Parathyroid adenoma (tissue), 2 donors: ENCODE data around the gene INSL4.

Experiments
- H2AFZ ChIP-seq: fragments of 300-600 bp; sonication (generic); one replicate; pipeline ENCODE4 v1.7.0; 2017; ENCODE audit warnings: antibody characterized with exemption, mild to moderate bottlenecking
- H3K27ac ChIP-seq: fragments of 300-600 bp; sonication (generic); one replicate; pipeline ENCODE4 v1.7.0; 2017
- H3K27me3 ChIP-seq: fragments of 300-600 bp; sonication (generic); one replicate; pipeline ENCODE4 v1.7.0; 2017; ENCODE audit warnings: low read length; ENCODE audit not compliant: control insufficient read depth, insufficient read depth
- H3K36me3 ChIP-seq: fragments of 300-600 bp; sonication (generic); one replicate; pipeline ENCODE4 v1.7.0; 2017; ENCODE audit warnings: low read length; ENCODE audit not compliant: control insufficient read depth, insufficient read depth
- H3K4me1 ChIP-seq: fragments of 300-600 bp; sonication (generic); one replicate; pipeline ENCODE4 v1.7.0; 2017; ENCODE audit warnings: control low read depth
- H3K4me2 ChIP-seq: fragments of 300-600 bp; sonication (generic); one replicate; pipeline ENCODE4 v1.7.0; 2017; ENCODE audit warnings: low read length
- H3K4me3 ChIP-seq: fragments of 300-600 bp; sonication (generic); one replicate; pipeline ENCODE4 v1.7.0; 2017; ENCODE audit warnings: low read depth, low read length
- H3K79me2 ChIP-seq: fragments of 300-600 bp; sonication (generic); one replicate; pipeline ENCODE4 v1.7.0; 2017; ENCODE audit warnings: control low read depth
- H3K9ac ChIP-seq: fragments of 300-600 bp; sonication (generic); one replicate; pipeline ENCODE4 v1.7.0; 2017; ENCODE audit warnings: mild to moderate bottlenecking
- H3K9me3 ChIP-seq: fragments of 300-600 bp; sonication (generic); one replicate; pipeline ENCODE4 v1.7.0; 2017; ENCODE audit warnings: low read length; ENCODE audit not compliant: control insufficient read depth
- TF ChIP-seq, protein P1 (sequence below): fragments of 300-600 bp; sonication (generic); IDR thresholded peaks from one replicate; pipeline ENCODE4 v1.7.0; 2017; ENCODE audit warnings: antibody characterized with exemption, mild to moderate bottlenecking
- donor health status: primary hyperparathyroidism.

The INSL4 gene

GRCh38 chr9:5188060-5188984 is 42.9 kb upstream of the INSL4 start:
- H3K27me3 ChIP-seq = no peaks in the 10 kb centered on the region
- H2AFZ ChIP-seq = no peak overlapping the region
- no peak overlapping the region for H3K9ac ChIP-seq
- H3K79me2 ChIP-seq = no peaks in the 10 kb centered on the region
- no peaks in the 10 kb centered on the region for H3K36me3 ChIP-seq
- no peak overlapping the region for H3K4me3 ChIP-seq
- TF ChIP-seq, protein P1, sequence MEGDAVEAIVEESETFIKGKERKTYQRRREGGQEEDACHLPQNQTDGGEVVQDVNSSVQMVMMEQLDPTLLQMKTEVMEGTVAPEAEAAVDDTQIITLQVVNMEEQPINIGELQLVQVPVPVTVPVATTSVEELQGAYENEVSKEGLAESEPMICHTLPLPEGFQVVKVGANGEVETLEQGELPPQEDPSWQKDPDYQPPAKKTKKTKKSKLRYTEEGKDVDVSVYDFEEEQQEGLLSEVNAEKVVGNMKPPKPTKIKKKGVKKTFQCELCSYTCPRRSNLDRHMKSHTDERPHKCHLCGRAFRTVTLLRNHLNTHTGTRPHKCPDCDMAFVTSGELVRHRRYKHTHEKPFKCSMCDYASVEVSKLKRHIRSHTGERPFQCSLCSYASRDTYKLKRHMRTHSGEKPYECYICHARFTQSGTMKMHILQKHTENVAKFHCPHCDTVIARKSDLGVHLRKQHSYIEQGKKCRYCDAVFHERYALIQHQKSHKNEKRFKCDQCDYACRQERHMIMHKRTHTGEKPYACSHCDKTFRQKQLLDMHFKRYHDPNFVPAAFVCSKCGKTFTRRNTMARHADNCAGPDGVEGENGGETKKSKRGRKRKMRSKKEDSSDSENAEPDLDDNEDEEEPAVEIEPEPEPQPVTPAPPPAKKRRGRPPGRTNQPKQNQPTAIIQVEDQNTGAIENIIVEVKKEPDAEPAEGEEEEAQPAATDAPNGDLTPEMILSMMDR = no peak
- no peak overlapping the region for H3K4me2 ChIP-seq
- no peaks in the 10 kb centered on the region for H3K4me1 ChIP-seq
- no peaks in the 10 kb centered on the region for H3K9me3 ChIP-seq
- no peak overlapping the region for H3K27ac ChIP-seq

DNA sequence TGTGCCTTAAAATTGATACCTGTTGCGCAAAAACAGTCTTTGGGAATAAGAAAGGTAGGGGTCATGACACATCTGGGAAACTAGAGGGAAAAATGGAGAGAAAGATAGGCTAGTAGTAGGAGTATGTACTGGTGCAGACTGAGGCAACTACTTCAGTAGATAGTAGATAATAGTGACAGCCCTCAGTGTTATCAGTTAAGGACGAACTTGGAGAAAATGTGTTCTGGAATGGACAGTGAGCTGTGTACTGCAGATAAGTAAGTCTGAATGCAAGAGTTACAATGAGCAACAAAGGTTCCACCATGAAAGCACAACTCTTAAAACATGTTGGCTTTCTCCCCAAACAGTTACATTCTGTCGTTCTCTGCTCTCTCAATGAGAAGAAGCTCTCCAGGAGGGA is 39.2 kb upstream of the INSL4 start:
- H3K9ac ChIP-seq = no peak overlapping the region
- no peaks in the 10 kb centered on the region for H3K9me3 ChIP-seq
- no peak overlapping the region for H3K4me3 ChIP-seq
- no peaks in the 10 kb centered on the region for H3K79me2 ChIP-seq
- H3K27ac ChIP-seq = no peak overlapping the region
- no peak overlapping the region for H3K4me2 ChIP-seq
- no peaks in the 10 kb centered on the region for H3K27me3 ChIP-seq
- TF ChIP-seq, protein P1 = no peak
- H3K4me1 ChIP-seq = no peaks in the 10 kb centered on the region
- H2AFZ ChIP-seq = no peak overlapping the region
- H3K36me3 ChIP-seq = no peaks in the 10 kb centered on the region

DNA sequence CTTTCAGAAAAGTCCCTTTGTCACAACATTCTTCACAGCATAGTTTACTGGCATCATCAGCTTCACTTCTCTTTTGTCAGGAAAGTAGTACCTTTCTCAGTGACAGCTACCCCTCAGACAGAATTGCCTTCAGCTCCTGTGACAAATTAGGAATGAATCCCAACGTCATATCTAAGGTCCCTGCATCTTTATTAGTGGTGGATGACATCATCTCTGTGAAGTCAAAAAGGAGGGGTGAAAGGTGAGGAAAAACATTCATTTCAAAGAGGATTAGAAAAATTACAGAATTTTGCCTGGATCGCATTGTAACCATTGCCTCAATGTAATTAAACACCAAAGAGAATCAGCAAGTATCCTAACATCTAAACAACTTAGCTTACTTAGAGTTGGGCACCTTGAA is 37.9 kb upstream of the INSL4 start:
- TF ChIP-seq, protein P1 = no peak
- Histone ChIP-seq H3K27ac (no peak overlapping the region), H3K36me3 (no peaks in the 10 kb centered on the region), H2AFZ (no peak overlapping the region), H3K27me3 (no peaks in the 10 kb centered on the region), H3K79me2 (no peaks in the 10 kb centered on the region), H3K4me1 (no peaks in the 10 kb centered on the region), H3K4me2 (no peak overlapping the region), H3K9ac (no peak overlapping the region), H3K4me3 (no peak overlapping the region), H3K9me3 (no peaks in the 10 kb centered on the region)

- no peaks in the 10 kb centered on the region for H3K9me3 ChIP-seq
- H3K27me3 ChIP-seq = no peaks in the 10 kb centered on the region
- TF ChIP-seq, protein P1 = no peak
- no peak overlapping the region for H3K4me3 ChIP-seq
- no peaks in the 10 kb centered on the region for H3K4me1 ChIP-seq
- H3K9ac ChIP-seq = no peak overlapping the region
- H3K79me2 ChIP-seq = no peaks in the 10 kb centered on the region
- H3K27ac ChIP-seq = no peak overlapping the region
- no peak overlapping the region for H3K4me2 ChIP-seq
- H2AFZ ChIP-seq = no peak overlapping the region
- H3K36me3 ChIP-seq = no peaks in the 10 kb centered on the region
Measured at GRCh38 chr9:5195463-5195862, 35.8 kb upstream of the INSL4 start.

- TF ChIP-seq, protein P1 = no peak
Measured at GRCh38 chr9:5205071-5205470, 26.1 kb upstream of the INSL4 start.

More at GRCh38 chr9:5205071-5205470, 26.1 kb upstream of the INSL4 start:
- Histone ChIP-seq H3K4me1 (peaks cover 7% of the 10 kb centered on the region), H3K79me2 (no peaks in the 10 kb centered on the region), H3K36me3 (no peaks in the 10 kb centered on the region), H3K27ac (no peak overlapping the region), H2AFZ (no peak overlapping the region), H3K9me3 (no peaks in the 10 kb centered on the region), H3K27me3 (no peaks in the 10 kb centered on the region), H3K9ac (no peak overlapping the region), H3K4me3 (no peak overlapping the region), H3K4me2 (no peak overlapping the region)
